SK-N-MC (cell line): Measurements from ENCODE around the gene UTP11.

Experiments
- DNase-seq: peaks from one replicate; pipeline ENCODE4 v3.0.0-alpha.2; 2011; ENCODE audit warnings: low read depth, low spot score
- H3K27ac ChIP-seq: fragments of 200-600 bp; sonication (generic); 2 replicates; pipeline ENCODE4 v1.5.1; 2016; ENCODE audit warnings: mixed run types
- H3K36me3 ChIP-seq: fragments of 200-600 bp; sonication (generic); 2 replicates; pipeline ENCODE4 v1.6.1; 2017; ENCODE audit warnings: antibody characterized with exemption, low read length, mixed read lengths; ENCODE audit not compliant: insufficient read depth
- H3K4me3 ChIP-seq: fragments of 200-600 bp; sonication (generic); 2 replicates; pipeline ENCODE4 v1.5.1; 2016
- H3K9ac ChIP-seq: fragments of 200-600 bp; sonication (generic); 2 replicates; pipeline ENCODE4 v1.8.0; 2017; ENCODE audit warnings: mixed run types, mixed read lengths; ENCODE audit not compliant: insufficient read length
- H3K9me3 ChIP-seq: fragments of 200-600 bp; sonication (generic); 2 replicates; pipeline ENCODE4 v1.6.1; 2017; ENCODE audit warnings: low read depth, mild to moderate bottlenecking, antibody characterized with exemption, low read length, moderate library complexity, mixed read lengths
- EZH2 ChIP-seq: fragments of 200-600 bp; sonication (generic); IDR thresholded peaks from one replicate; pipeline ENCODE4 v1.6.1; 2017; ENCODE audit warnings: antibody characterized with exemption
- FOXP2 ChIP-seq: optimal IDR thresholded peaks from 2 replicates; pipeline ENCODE3; 2011; ENCODE audit warnings: mild to moderate bottlenecking, moderate library complexity; ENCODE audit not compliant: insufficient read depth; ENCODE audit errors: extremely low read length, control extremely low read depth
- POLR2AphosphoS5 ChIP-seq: IDR thresholded peaks from 2 replicates; pipeline ENCODE4 v1.6.1; 2012; ENCODE audit warnings: mild to moderate bottlenecking, low read depth, low read length, borderline replicate concordance

Gene UTP11

DNA sequence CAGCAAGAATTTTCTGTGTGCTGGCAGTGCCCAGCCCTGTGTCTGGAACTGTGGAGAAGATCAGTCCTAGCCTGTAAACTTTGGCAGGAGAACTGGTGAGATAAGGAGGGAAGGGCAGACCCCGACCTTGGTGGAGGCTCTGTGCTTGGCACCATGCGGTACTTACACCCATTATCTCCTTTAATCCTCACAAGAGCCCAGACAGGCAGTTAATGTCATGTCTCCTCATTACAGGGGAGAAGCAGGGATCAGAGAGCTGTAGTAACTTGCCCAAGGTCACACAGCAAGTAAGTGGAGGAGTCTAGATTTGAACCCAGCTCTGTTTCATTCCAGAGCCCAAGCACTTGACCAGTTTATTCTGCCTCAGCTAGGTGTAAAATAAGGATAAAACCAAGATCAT lies 48.0 kb downstream of the UTP11 start:
- peak overlapping the region; percentile 29 for H3K9ac ChIP-seq
- H3K4me3 ChIP-seq = no peak overlapping the region
- no peaks in the 10 kb centered on the region for H3K9me3 ChIP-seq
- no peak for TF ChIP-seq POLR2AphosphoS5
- DNase-seq = no peak
- peak overlapping the region; percentile 100 for H3K27ac ChIP-seq
- H3K36me3 ChIP-seq = no peaks in the 10 kb centered on the region

DNA sequence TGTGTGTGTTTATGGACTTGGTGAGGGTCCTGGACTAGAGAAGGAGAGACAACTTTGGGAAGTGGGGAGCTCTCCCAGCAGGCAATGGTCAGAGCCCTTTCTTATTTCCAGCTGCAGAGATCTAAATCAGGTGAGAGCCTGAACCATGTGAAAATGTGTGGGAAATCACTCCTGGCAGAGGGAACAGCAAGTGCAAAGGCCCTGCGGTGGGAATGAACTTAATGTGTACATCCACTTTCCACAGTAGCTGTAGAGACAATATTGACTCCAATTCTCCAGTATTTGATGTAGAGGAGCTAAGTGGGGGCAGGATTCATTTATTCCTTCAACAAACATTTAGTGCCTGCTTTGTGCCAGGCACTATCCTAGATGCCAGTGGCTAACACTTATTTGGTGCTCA lies 48.8 kb downstream of the UTP11 start:
- no peak for DNase-seq
- H3K4me3 ChIP-seq = no peak overlapping the region
- H3K9me3 ChIP-seq = no peaks in the 10 kb centered on the region
- TF ChIP-seq EZH2 (no peak), POLR2AphosphoS5 (no peak), FOXP2 (no peak)
- H3K36me3 ChIP-seq = no peaks in the 10 kb centered on the region
- H3K27ac ChIP-seq = peak overlapping the region; percentile 100
- H3K9ac ChIP-seq = no peak overlapping the region

DNA sequence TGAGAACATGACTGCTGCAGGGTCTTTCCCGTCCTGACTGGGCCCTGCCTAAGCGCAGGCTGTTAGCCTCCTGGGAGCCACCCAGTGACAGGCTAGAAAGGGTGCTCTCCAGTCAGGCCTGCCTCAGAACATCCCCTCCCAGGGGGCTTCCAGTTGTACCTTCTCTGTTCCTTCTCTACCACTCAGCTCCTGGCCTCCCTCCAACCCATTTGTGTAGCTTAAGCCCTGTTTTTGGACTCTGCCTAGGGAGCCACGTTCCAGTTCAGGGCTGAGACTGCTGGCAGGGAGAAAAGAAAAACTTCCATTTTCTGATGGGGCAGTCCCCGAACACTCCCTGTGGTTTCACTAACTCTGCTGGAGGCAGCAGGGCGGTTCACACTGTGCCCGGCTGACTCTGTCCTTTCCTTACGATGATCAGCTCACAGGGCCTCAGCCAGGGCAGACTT lies 49.4 kb downstream of the UTP11 start:
- Histone ChIP-seq H3K9ac (peak overlapping the region; percentile 72), H3K36me3 (no peaks in the 10 kb centered on the region), H3K27ac (peak overlapping the region; percentile 100), H3K4me3 (peak overlapping the region; percentile 66), H3K9me3 (no peaks in the 10 kb centered on the region)
- no peak for DNase-seq
- TF ChIP-seq POLR2AphosphoS5 (no peak), EZH2 (no peak)

DNA sequence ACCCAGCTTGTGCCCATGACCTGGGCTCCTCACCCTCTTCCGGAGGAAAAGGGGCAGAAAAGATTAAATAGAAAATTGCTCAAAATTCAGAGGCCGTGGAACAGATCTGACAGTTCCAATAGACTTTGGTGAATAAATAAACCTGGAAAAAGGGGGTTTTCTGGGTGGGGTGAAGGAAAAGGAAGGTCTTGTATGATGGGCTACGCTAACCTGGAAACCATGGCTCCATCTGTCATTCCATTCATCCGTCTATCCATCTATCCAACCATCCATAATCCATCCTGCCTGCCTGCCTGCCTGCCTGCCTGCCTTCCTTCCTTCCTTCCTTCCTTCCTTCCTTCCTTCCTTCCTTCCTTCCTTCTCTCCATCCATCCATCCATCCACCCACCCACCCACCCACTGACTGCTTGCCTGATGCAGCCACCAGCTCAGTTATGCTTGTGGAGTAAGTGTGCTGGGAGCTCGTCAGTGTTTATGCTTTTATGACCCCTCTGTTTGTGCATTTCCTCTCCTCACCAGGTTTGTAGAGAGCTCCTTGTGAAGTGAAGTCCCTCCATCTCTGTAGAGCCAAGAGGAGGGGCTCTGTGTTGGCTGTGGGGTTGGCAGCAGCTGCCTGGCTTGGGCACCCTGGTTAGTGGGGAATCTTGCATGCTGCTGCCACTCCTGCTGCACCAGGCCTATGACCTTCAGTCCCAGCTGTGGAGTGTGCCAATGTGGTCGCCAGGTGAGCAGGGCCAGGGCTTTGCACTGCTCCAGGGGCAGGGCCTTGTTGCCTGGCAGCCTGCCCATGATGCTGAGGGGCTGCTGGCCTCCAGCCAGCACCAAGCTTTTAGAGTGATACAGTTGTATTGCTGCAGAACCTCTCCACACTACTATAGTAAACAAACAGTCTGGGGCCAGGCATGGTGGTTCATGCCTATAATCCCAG lies 50.1 kb downstream of the UTP11 start:
- Histone ChIP-seq H3K9me3 (no peaks in the 10 kb centered on the region), H3K27ac (peak overlapping the region; percentile 100), H3K36me3 (no peaks in the 10 kb centered on the region), H3K4me3 (peak overlapping the region; percentile 66), H3K9ac (peak overlapping the region; percentile 72)
- DNase-seq = peak; percentile 87
- no peak; the same call in none of the 2 replicates for TF ChIP-seq POLR2AphosphoS5
- TF ChIP-seq EZH2 = no peak
- TF ChIP-seq FOXP2 = no peak

DNA sequence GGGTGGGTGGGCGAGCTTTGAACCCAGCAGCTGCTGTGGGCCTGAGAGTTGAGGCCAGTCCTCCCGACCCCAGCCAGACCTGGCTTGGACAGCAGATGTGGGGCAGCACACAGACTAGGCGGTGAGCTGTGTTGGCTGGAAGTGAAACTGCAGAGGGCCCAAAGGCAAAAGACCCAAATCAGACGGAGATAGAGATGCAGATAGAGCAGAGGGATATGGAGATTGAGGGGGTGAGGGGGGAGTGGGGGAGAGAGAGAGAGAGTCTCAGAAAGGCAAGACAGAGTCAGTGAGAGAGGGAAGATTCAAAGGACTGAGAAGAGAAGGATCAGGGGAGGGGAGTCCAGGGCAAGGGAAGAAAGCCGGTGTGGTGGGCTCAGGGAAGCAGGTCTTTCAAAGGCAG lies 51.1 kb downstream of the UTP11 start:
- Histone ChIP-seq H3K4me3 (no peak overlapping the region), H3K9ac (no peak overlapping the region), H3K9me3 (no peaks in the 10 kb centered on the region), H3K36me3 (no peaks in the 10 kb centered on the region), H3K27ac (peak overlapping the region; percentile 90)
- no peak for DNase-seq
- no peak for TF ChIP-seq FOXP2
- no peak for TF ChIP-seq EZH2
- no peak for TF ChIP-seq POLR2AphosphoS5

DNA sequence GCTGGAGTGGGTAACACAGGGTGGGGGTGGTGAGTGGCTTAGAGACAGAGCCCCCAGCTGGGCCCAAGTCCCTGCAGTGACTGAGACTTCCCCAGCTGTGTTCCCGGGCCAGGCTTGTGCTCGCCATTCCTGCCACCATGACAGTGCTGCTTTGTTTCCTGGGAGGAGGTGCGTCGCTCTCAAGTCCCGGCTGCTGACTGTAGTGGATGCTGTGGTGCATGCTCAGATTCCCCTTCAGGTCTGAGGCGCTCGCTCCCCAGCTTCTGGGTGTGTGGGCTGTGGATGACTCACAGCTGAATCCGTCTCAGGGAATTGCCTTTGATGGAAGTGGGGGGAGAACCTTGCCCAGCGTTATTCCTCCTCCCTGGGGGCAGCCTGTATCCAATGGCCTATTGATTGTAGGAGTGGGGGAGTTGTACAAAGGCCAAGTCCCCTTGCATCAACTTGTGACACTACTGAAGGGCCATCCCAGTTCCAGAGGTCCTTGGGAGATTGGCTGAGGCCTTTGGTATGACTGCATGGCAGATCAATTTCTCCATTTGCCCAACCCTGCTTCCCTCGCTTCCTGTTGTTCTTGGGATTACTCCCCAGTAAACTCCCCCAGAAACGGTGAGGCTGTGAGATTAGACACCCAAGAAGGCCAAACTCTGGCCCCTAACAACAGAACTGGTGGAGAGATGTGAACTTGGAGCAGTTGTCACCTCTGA lies 51.8 kb downstream of the UTP11 start:
- no peak for DNase-seq
- Histone ChIP-seq H3K36me3 (no peaks in the 10 kb centered on the region), H3K27ac (peak overlapping the region; percentile 90), H3K9ac (no peak overlapping the region), H3K4me3 (no peak overlapping the region), H3K9me3 (no peaks in the 10 kb centered on the region)
- TF ChIP-seq EZH2 (no peak), FOXP2 (no peak), POLR2AphosphoS5 (no peak)

DNA sequence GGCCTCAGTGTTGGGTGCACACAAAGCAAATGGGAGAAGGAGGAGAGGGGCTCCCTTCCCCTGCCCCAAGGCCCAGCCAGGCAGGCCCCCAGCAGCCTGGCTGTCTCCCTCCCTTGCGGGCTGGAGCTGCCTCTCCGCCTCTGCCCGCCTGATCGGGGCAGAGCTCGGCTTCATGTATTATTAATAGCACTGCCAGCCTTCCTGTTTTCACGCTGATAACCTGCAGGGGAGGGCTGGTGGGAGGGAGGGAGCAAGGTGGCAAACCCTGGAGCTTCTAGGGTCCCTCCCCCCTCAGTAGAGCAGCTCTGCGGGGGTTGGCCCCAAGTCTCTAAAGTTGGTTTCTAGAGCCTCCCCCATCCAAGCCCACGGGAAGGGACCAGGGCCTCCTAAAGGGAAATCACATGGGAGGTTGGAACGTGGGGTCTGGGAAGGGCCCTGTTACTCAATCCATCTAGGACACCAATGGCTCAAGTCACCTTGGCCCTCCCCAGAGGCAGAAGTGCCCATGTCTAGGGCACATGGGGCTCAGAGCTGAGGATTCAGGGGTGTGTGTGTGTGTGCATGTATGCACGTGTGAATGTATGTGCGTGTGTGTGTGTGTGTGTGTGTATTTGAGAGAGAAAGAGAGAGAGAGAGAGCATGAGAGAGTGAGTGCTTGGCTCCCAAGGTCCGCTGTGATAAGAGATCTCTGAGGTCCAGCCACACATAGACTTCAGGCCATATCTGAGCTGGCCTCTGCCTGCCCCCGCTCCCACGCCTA lies 55.9 kb downstream of the UTP11 start:
- Histone ChIP-seq H3K27ac (peak overlapping the region; percentile 90), H3K4me3 (peak overlapping the region; percentile 61), H3K9ac (peak overlapping the region; percentile 52), H3K36me3 (no peaks in the 10 kb centered on the region), H3K9me3 (no peaks in the 10 kb centered on the region)
- peak; percentile 72 for DNase-seq
- no peak for TF ChIP-seq EZH2
- TF ChIP-seq POLR2AphosphoS5 = peak; percentile 44; the same call in 1 of the 2 replicates
- no peak for TF ChIP-seq FOXP2

DNA sequence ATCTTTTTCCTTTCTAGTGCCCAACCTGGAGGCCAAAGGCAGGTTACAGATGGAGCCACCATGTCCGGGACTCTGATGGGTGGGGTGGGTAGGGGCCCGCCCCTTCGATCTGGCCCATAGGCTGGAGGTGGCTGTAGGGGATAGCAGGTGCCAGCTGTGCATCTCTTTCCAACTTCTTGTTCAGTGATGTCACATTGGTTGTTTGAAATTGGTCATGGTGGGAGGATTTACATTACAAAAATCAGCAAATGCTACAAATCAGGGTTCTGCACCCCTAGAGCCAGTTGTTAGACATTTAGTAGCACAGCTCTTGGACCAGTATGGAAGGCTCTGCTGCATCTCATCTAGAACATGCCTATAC lies 56.4 kb downstream of the UTP11 start:
- TF ChIP-seq EZH2 (no peak), POLR2AphosphoS5 (no peak), FOXP2 (no peak)
- Histone ChIP-seq H3K9ac (no peak overlapping the region), H3K9me3 (no peaks in the 10 kb centered on the region), H3K36me3 (no peaks in the 10 kb centered on the region), H3K4me3 (no peak overlapping the region), H3K27ac (peak overlapping the region; percentile 90)
- DNase-seq = no peak
